ENCODE measurements around the gene ZNF536.

ZNF536 gene

DNA sequence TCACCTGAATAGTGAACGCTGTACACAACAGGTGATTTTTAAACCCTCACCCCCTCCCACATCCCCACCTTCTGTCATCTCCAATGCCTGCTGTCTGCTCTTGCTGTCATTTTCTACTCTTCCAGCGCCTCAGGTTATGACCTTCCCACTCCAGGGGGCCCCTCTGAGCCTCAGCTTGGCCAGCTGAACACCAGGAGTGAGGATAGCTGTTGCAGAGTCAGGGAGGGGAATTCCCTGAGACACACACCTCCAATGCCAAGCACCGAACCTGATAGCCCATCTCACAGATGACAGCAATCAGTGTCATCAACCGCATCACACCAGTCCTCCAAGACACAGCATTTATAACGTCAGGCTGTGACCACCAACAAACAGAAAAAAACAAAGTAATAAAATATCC lies 193.5 kb downstream of the ZNF536 start:
- DNase-seq (ENCODE audit: low read depth) = no peak

DNA sequence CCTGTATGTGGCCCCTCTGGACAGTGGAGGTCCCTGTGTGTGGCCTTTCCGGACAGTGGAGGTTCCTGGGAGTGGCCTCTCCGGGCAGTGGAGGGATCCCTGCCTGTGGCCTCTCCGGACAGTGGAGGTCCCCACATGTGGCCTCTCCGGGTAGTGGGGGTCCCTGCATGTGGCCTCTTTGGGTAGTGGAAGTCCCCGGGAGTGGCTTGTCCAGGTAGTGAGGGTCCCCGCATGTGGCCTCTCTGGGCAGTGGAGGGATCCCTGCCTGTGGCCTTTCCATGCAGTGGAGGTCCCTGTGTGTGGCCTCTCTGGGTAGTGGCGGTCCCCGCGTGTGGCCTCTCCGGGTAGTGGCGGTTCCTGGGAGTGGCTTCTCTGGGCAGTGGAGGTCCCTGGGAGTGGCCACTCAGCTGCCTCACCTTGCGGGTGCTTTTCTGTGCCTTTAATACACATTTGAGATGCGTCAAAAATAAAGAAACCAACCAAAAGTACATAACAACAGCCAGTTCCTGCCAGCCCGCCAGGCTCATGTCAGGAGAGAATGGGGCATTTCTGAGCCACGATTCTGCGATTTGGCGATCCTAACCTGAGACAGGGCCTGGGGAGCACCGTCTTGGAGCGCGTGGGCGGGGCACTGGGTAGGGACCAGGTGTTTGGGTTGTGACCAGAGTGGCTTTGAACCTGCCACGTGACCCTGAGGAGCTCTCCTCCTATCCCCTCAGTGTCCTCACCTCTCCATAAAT lies 194.7 kb downstream of the ZNF536 start:
- DNase-seq (ENCODE audit: low read depth) = no peak
- TF ChIP-seq, protein P1, sequence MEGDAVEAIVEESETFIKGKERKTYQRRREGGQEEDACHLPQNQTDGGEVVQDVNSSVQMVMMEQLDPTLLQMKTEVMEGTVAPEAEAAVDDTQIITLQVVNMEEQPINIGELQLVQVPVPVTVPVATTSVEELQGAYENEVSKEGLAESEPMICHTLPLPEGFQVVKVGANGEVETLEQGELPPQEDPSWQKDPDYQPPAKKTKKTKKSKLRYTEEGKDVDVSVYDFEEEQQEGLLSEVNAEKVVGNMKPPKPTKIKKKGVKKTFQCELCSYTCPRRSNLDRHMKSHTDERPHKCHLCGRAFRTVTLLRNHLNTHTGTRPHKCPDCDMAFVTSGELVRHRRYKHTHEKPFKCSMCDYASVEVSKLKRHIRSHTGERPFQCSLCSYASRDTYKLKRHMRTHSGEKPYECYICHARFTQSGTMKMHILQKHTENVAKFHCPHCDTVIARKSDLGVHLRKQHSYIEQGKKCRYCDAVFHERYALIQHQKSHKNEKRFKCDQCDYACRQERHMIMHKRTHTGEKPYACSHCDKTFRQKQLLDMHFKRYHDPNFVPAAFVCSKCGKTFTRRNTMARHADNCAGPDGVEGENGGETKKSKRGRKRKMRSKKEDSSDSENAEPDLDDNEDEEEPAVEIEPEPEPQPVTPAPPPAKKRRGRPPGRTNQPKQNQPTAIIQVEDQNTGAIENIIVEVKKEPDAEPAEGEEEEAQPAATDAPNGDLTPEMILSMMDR (IDR thresholded peaks at IDR 0.05; ENCODE audit: low read depth, low read length) = no peak
- TF ChIP-seq MYC (IDR thresholded peaks at IDR 0.05; ENCODE audit: low read depth, low read length) = no peak
- TF ChIP-seq, protein P2, sequence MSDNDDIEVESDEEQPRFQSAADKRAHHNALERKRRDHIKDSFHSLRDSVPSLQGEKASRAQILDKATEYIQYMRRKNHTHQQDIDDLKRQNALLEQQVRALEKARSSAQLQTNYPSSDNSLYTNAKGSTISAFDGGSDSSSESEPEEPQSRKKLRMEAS (IDR thresholded peaks at IDR 0.05; ENCODE audit: low read depth, low read length) = no peak
- TF ChIP-seq POLR2A (IDR thresholded peaks at IDR 0.05; ENCODE audit: extremely low read depth, insufficient read length) = no peak
- no peak overlapping the region for H3K4me3 ChIP-seq (ENCODE audit: low read depth, low read length)

More for the DNA sequence above, 193.5 kb downstream of the ZNF536 start:
- H3K4me3 ChIP-seq (ENCODE audit: low read depth, low read length) = no peak overlapping the region
- TF ChIP-seq, protein P2 (IDR thresholded peaks at IDR 0.05; ENCODE audit: low read depth, low read length) = no peak
- TF ChIP-seq, protein P1 (IDR thresholded peaks at IDR 0.05; ENCODE audit: low read depth, low read length) = no peak
- TF ChIP-seq MYC (IDR thresholded peaks at IDR 0.05; ENCODE audit: low read depth, low read length) (no peak), POLR2A (IDR thresholded peaks at IDR 0.05; ENCODE audit: extremely low read depth, insufficient read length) (no peak)

DNA sequence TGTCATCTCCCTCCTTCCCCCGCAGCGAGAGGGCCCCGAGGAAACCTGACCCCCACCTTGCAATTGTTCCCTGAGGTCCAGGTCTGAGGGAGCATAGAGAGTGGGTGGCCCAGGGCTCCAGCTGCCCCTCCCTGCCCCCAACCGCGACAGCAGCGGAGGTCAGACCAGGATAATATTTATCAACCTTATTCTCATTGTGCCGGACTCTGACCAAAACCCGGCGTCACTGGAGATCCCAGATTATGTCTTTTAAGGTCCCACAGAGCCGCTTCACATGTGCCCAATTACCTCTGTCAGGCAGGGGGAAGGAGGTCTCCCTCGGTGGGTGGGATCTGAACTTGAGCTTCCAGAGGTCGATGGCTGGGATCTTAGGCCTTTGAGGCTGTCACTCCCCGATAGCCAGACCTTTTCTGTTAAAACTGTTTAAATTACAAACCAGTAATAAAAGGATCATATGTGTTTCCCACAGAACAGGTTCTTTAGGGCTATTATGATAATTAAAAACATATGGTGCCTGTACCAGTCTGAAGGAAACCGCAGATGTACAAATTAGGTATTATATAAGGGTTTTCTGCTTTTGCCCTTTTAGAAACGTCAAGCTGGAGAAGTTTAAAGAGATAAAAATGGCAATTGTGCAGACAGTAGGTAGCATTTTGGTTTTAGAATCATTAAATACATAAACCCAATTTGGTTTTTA lies 195.5 kb downstream of the ZNF536 start:
- TF ChIP-seq, protein P2 (IDR thresholded peaks at IDR 0.05; ENCODE audit: low read depth, low read length) = no peak
- TF ChIP-seq POLR2A (IDR thresholded peaks at IDR 0.05; ENCODE audit: extremely low read depth, insufficient read length) (no peak), MYC (IDR thresholded peaks at IDR 0.05; ENCODE audit: low read depth, low read length) (no peak)
- TF ChIP-seq, protein P1 (IDR thresholded peaks at IDR 0.05; ENCODE audit: low read depth, low read length) = no peak
- no peak overlapping the region for H3K4me3 ChIP-seq (ENCODE audit: low read depth, low read length)
- DNase-seq (ENCODE audit: low read depth) = no peak

DNA sequence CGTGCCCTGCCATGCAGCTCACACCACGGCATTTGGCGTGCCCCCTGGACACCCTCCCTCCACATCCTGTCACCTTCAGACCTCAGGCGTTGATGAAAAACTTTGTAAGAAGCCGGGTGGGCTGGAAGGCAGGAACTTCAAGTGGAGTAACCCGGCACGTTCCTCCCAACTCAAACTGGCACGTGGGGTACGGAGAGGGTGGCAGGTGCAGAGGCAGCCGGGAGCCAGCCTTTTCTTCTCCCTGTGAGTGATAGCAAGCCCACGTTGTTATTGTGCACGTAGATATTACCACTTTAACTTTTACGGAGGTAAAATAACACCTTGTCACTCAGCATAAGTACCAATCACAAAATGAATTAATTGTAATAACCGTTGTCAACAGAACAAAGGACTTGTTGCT lies 198.0 kb downstream of the ZNF536 start:
- TF ChIP-seq, protein P1 (IDR thresholded peaks at IDR 0.05; ENCODE audit: low read depth, low read length) = no peak
- TF ChIP-seq MYC (IDR thresholded peaks at IDR 0.05; ENCODE audit: low read depth, low read length) (no peak), POLR2A (IDR thresholded peaks at IDR 0.05; ENCODE audit: extremely low read depth, insufficient read length) (no peak)
- TF ChIP-seq, protein P2 (IDR thresholded peaks at IDR 0.05; ENCODE audit: low read depth, low read length) = no peak
- H3K4me3 ChIP-seq (ENCODE audit: low read depth, low read length) = no peak overlapping the region
- DNase-seq (ENCODE audit: low read depth) = no peak

DNA sequence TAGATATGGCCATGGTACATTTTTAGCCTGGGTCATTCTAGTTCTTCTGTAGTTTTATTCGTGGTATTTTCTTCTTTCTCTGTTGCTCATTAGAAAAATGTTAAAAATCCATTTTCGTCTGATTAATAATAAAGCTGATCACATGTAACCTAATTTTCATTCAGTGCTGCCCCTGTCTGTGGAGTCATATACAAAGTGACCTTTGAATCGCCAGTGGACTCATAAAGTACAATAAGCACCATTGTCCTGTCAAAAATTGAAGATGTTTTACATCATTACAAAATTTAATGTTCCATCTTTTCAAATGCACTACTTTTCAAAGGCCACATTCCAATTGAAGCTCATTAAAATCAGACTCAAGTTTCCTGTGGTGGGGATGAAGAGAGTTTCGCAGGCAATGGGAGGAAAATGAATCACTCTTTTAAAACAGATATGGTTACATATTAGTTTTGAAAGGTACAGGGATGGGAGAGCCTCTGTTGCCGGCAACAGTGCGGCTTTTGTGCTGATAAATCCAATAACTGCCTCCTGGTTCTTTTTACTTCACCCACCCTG lies 205.4 kb downstream of the ZNF536 start:
- no peak overlapping the region for H3K4me3 ChIP-seq (ENCODE audit: low read depth, low read length)
- DNase-seq (ENCODE audit: low read depth) = no peak
- no peak for TF ChIP-seq POLR2A (IDR thresholded peaks at IDR 0.05; ENCODE audit: extremely low read depth, insufficient read length)
- TF ChIP-seq MYC (IDR thresholded peaks at IDR 0.05; ENCODE audit: low read depth, low read length) = no peak
- TF ChIP-seq, protein P1 (IDR thresholded peaks at IDR 0.05; ENCODE audit: low read depth, low read length) = no peak
- TF ChIP-seq, protein P2 (IDR thresholded peaks at IDR 0.05; ENCODE audit: low read depth, low read length) = no peak
